IMR-90 (cell line): ENCODE data around the gene MBD3L2B. TPM values are rescaled to one million over a fixed set of nuclear protein-coding genes. Genes with fewer than 3 reads are reported as not detected.

Experiments used
- ATAC-seq: fragments of 200-7000 bp; cut with Tn5 transposase; 2 replicates; pipeline ENCODE4 v1.9.1; 2020; ENCODE audit warnings: low read depth, mild to moderate bottlenecking, moderate library complexity
- BruUV-seq: library from RNA; stranded (reverse); fragments of 400-500 nt; replicated peaks from 2 replicates; lab custom pipeline; 2021; lab: Mats Ljungman, UMichigan
- CTCF ChIA-PET: fragments of 300-600 bp; formaldehyde crosslinking; extraction: SDS; loops from one replicate; lab custom pipeline; 2021; ENCODE audit warnings: antibody characterized with exemption; lab: Yijun Ruan, JAX
- POLR2A ChIA-PET: fragments of 300-600 bp; sonication (Branson Sonifier 250); formaldehyde crosslinking; loops from one replicate; lab custom pipeline; 2022; ENCODE audit warnings: antibody characterized with exemption; ENCODE audit not compliant: unreplicated experiment; lab: Charles Lee
- DNase-seq: peaks from one replicate; pipeline ENCODE4 v3.0.0; 2013
- H2AFZ ChIP-seq: replicated peaks from 2 replicates; pipeline ENCODE3; 2013; ENCODE audit warnings: low read length, mild to moderate bottlenecking; ENCODE audit not compliant: poor library complexity
- H2AK5ac ChIP-seq: 2 replicates; pipeline ENCODE4 v1.6.1; 2013; ENCODE audit warnings: low read depth, low read length, inconsistent platforms
- H2AK9ac ChIP-seq: replicated peaks from 2 replicates; pipeline ENCODE3; 2013; ENCODE audit warnings: mild to moderate bottlenecking, low read depth, low read length, moderate library complexity; ENCODE audit not compliant: poor library complexity
- H2BK120ac ChIP-seq: 2 replicates; pipeline ENCODE4 v1.6.1; 2013; ENCODE audit warnings: low read depth, low read length, inconsistent platforms
- H2BK15ac ChIP-seq: 3 replicates; pipeline ENCODE4 v1.6.1; 2013; ENCODE audit warnings: low read depth, low read length, inconsistent platforms
- H2BK20ac ChIP-seq: 2 replicates; pipeline ENCODE4 v1.6.1; 2013; ENCODE audit warnings: low read depth, mild to moderate bottlenecking, inconsistent platforms, low read length, moderate library complexity
- H2BK5ac ChIP-seq: 2 replicates; pipeline ENCODE4 v1.6.1; 2013; ENCODE audit warnings: mild to moderate bottlenecking, low read depth, low read length, inconsistent platforms; ENCODE audit not compliant: poor library complexity, severe bottlenecking
- H3K14ac ChIP-seq: replicated peaks from 2 replicates; pipeline ENCODE4 v1.6.1; 2013; ENCODE audit warnings: low read depth, low read length, inconsistent platforms
- H3K18ac ChIP-seq: 2 replicates; pipeline ENCODE4 v1.6.1; 2013; ENCODE audit warnings: low read depth, low read length, control low read depth
- H3K23ac ChIP-seq: 2 replicates; pipeline ENCODE4 v1.6.1; 2013; ENCODE audit warnings: low read depth, low read length, inconsistent platforms
- H3K27ac ChIP-seq: 2 replicates; pipeline ENCODE4 v1.5.1; 2013; ENCODE audit warnings: mild to moderate bottlenecking, control low read depth, low read length; ENCODE audit not compliant: insufficient read depth
- H3K27me3 ChIP-seq: 2 replicates; pipeline ENCODE4 v1.6.1; 2013; ENCODE audit warnings: low read length; ENCODE audit not compliant: control insufficient read depth, insufficient read depth
- H3K36me3 ChIP-seq: 2 replicates; pipeline ENCODE4 v1.6.1; 2013; ENCODE audit warnings: low read length, mixed read lengths; ENCODE audit not compliant: control insufficient read depth, insufficient read depth
- H3K4ac ChIP-seq: 2 replicates; pipeline ENCODE4 v1.6.1; 2013; ENCODE audit warnings: low read depth, low read length, inconsistent platforms
- H3K4me1 ChIP-seq: 2 replicates; pipeline ENCODE4 v1.6.1; 2013; ENCODE audit warnings: low read length, mixed read lengths; ENCODE audit not compliant: control insufficient read depth, insufficient read depth
- H3K4me2 ChIP-seq: 2 replicates; pipeline ENCODE4 v1.6.1; 2013; ENCODE audit warnings: low read depth, mild to moderate bottlenecking, control low read depth, low read length, moderate library complexity
- H3K4me3 ChIP-seq: 2 replicates; pipeline ENCODE4 v1.5.1; 2013; ENCODE audit warnings: low read depth, mild to moderate bottlenecking, control low read depth, low read length, moderate library complexity; ENCODE audit not compliant: insufficient read depth
- H3K56ac ChIP-seq: 2 replicates; pipeline ENCODE4 v1.6.1; 2013; ENCODE audit warnings: low read length, inconsistent platforms; ENCODE audit not compliant: insufficient read depth; ENCODE audit errors: extremely low read depth
- H3K79me1 ChIP-seq, 2 experiments: 2 replicates each; pipeline ENCODE4 v1.6.1; 2013; ENCODE audit warnings: low read length in 2 of 2, inconsistent platforms in 1 of 2, low read depth in 1 of 2
- H3K9ac ChIP-seq: 2 replicates; pipeline ENCODE4 v1.6.1; 2013; ENCODE audit warnings: low read depth, low read length, control low read depth
- H3K9me1 ChIP-seq: 2 replicates; pipeline ENCODE4 v1.6.1; 2013; ENCODE audit warnings: low read length, inconsistent platforms; ENCODE audit not compliant: insufficient read depth
- H3K9me3 ChIP-seq: 2 replicates; pipeline ENCODE4 v1.6.1; 2013; ENCODE audit warnings: low read length; ENCODE audit not compliant: control insufficient read depth, insufficient read depth
- H4K20me1 ChIP-seq: 2 replicates; pipeline ENCODE4 v1.6.1; 2013; ENCODE audit warnings: low read length, inconsistent platforms; ENCODE audit not compliant: insufficient read depth
- H4K5ac ChIP-seq: 2 replicates; pipeline ENCODE4 v1.6.1; 2013; ENCODE audit warnings: mild to moderate bottlenecking, low read depth, low read length, control low read depth
- H4K8ac ChIP-seq, 2 experiments: 2 replicates each; pipeline ENCODE4 v1.6.1; 2013; ENCODE audit warnings: low read depth in 2 of 2, low read length in 2 of 2, control low read depth in 1 of 2, inconsistent platforms in 1 of 2
- H4K91ac ChIP-seq: 2 replicates; pipeline ENCODE4 v1.6.1; 2013; ENCODE audit warnings: low read depth, low read length, inconsistent platforms; ENCODE audit not compliant: insufficient read depth
- BHLHE40 ChIP-seq: fragments of 150-350 bp; IDR thresholded peaks from 2 replicates; pipeline ENCODE4 v1.6.1; 2016; ENCODE audit warnings: mild to moderate bottlenecking, low read depth, low read length
- CEBPB ChIP-seq: IDR thresholded peaks from 2 replicates; pipeline ENCODE4 v1.6.1; 2012; ENCODE audit warnings: low read depth, low read length, improper control_type of control experiment
- CHD1 ChIP-seq: IDR thresholded peaks from 2 replicates; pipeline ENCODE4 v1.6.1; 2012; ENCODE audit warnings: low read depth, low read length, improper control_type of control experiment
- CTCF ChIP-seq: conservative IDR thresholded peaks from 2 replicates; pipeline ENCODE4 v1.5.1; 2012; ENCODE audit warnings: mild to moderate bottlenecking, low read depth, low read length, improper control_type of control experiment
- FOS ChIP-seq: fragments of 150-350 bp; IDR thresholded peaks from 2 replicates; pipeline ENCODE4 v1.6.1; 2016; ENCODE audit warnings: low read depth, low read length
- MAFK ChIP-seq: IDR thresholded peaks from 2 replicates; pipeline ENCODE4 v1.6.1; 2012; ENCODE audit warnings: low read depth, low read length, improper control_type of control experiment
- MAZ ChIP-seq: IDR thresholded peaks from 2 replicates; pipeline ENCODE4 v1.6.1; 2012; ENCODE audit warnings: low read depth, mild to moderate bottlenecking, low read length, improper control_type of control experiment, moderate library complexity, borderline replicate concordance
- MXI1 ChIP-seq: IDR thresholded peaks from 2 replicates; pipeline ENCODE4 v1.6.1; 2012; ENCODE audit warnings: low read depth, mild to moderate bottlenecking, low read length, moderate library complexity, borderline replicate concordance
- NFE2L2 ChIP-seq: fragments of 150-350 bp; IDR thresholded peaks from 2 replicates; pipeline ENCODE4 v1.6.1; 2016; ENCODE audit warnings: low read depth, mild to moderate bottlenecking, low read length
- POLR2A ChIP-seq: IDR thresholded peaks from 2 replicates; pipeline ENCODE4 v1.6.1; 2012; ENCODE audit warnings: mild to moderate bottlenecking, low read depth, low read length
- RAD21 ChIP-seq: IDR thresholded peaks from 2 replicates; pipeline ENCODE4 v1.6.1; 2012; ENCODE audit warnings: low read length, improper control_type of control experiment
- RCOR1 ChIP-seq: IDR thresholded peaks from 2 replicates; pipeline ENCODE4 v1.6.1; 2012; ENCODE audit warnings: mild to moderate bottlenecking, low read length, improper control_type of control experiment; ENCODE audit not compliant: insufficient replicate concordance
- RFX5 ChIP-seq: IDR thresholded peaks from 2 replicates; pipeline ENCODE4 v1.8.0; 2012; ENCODE audit warnings: low read depth, mild to moderate bottlenecking, low read length, moderate library complexity
- SMC3 ChIP-seq: fragments of 150-350 bp; IDR thresholded peaks from 2 replicates; pipeline ENCODE4 v1.6.1; 2016; ENCODE audit warnings: low read depth, mild to moderate bottlenecking, antibody characterized with exemption, low read length, moderate library complexity
- WGBS, 2 experiments: methylation state at CpG; one replicate each; pipeline versions ENCODE4 v1.1.5 to v1.1.7; 2013; ENCODE audit warnings: missing lambda C conversion rate in 2 of 2; ENCODE audit not compliant: insufficient read length in 1 of 2; ENCODE audit errors: extremely low coverage in 2 of 2; 5-methylcytosine and 5-hydroxymethylcytosine counted together
- dilution Hi-C: fragments of 300-500 bp; cut with HindIII; formaldehyde crosslinking; loops from one replicate; pipeline ENCODE4 v1.14.3; 2018; ENCODE audit warnings: low sequenced_read_pairs; ENCODE audit not compliant: unreplicated experiment
- in situ Hi-C: fragments of 300-500 bp; cut with MboI; formaldehyde crosslinking; loops from 3 replicates; pipeline ENCODE4 v1.14.3; 2019; ENCODE audit warnings: low sequenced_read_pairs, inconsistent platforms, mixed read lengths
- intact Hi-C: fragments of 100-400 bp; cut with micrococcal nuclease; formaldehyde crosslinking; loops from 2 replicates; pipeline ENCODE4 v1.10.0; 2022
- polyA plus RNA-seq, 3 experiments: library from polyadenylated mRNA; depleted of rRNA; stranded (reverse); fragments of >200 nt; gene quantifications; 2 replicates each; pipeline ENCODE4 v1.2.3, GENCODE V29; 2012; ENCODE audit warnings: low replicate concordance in 1 of 3
- total RNA-seq: library from RNA; depleted of rRNA; stranded (reverse); fragments of >200 nt; gene quantifications from 2 replicates; pipeline ENCODE4 v1.2.3, GENCODE V29; 2012
- TF ChIP-seq, protein P1 (sequence below): fragments of 150-350 bp; IDR thresholded peaks from 2 replicates; pipeline ENCODE4 v1.6.1; 2017; ENCODE audit warnings: mild to moderate bottlenecking, antibody characterized with exemption, low read length, low read depth
- TF ChIP-seq, protein P2 (sequence below): fragments of 150-350 bp; IDR thresholded peaks from 2 replicates; pipeline ENCODE4 v1.6.1; 2016; ENCODE audit warnings: low read depth, mild to moderate bottlenecking, low read length, moderate library complexity, borderline replicate concordance

MBD3L2B gene
- total and polyA plus RNA-seq, 2 of the 4 experiments (the other 2 are of a cell fraction), result not detected

- Histone ChIP-seq H3K9ac (no peak overlapping the region), H3K4me3 (no peak overlapping the region), H4K91ac (no peak overlapping the region), H2BK15ac (no peak overlapping the region), H3K4me2 (no peak overlapping the region), H3K36me3 (no peaks in the 10 kb centered on the region), H3K18ac (no peak overlapping the region), H3K79me1 (no peaks in the 10 kb centered on the region), H4K8ac (no peak overlapping the region), H3K27me3 (no peaks in the 10 kb centered on the region), H3K27ac (no peak overlapping the region), H3K4me1 (no peaks in the 10 kb centered on the region), H3K9me1 (no peaks in the 10 kb centered on the region), H2BK120ac (no peak overlapping the region), H2BK20ac (no peak overlapping the region), H2BK5ac (no peak overlapping the region), H4K20me1 (no peaks in the 10 kb centered on the region), H3K56ac (no peak overlapping the region), H3K14ac (no peak overlapping the region), H4K5ac (no peak overlapping the region), H3K23ac (no peak overlapping the region), H2AFZ (no peak overlapping the region), H2AK5ac (no peak overlapping the region), H3K4ac (no peak overlapping the region), H3K9me3 (peaks cover 16% of the 10 kb centered on the region; the same call in 1 of the 2 replicates), H2AK9ac (no peak overlapping the region)
- in situ Hi-C loops, result no loop called here
- ChIA-PET POLR2A (no interaction called here), CTCF (no interaction called here)
- no TSS peak for BruUV-seq
- DNase-seq, result no peak
- no CpG with 5 or more reads among the region's 2 CpGs for WGBS, 2 experiments
- TF ChIP-seq CTCF (no peak), FOS (no peak), BHLHE40 (no peak), POLR2A (no peak), RCOR1 (no peak), MXI1 (no peak), RAD21 (no peak), NFE2L2 (no peak), RFX5 (no peak), MAZ (no peak), CEBPB (no peak), CHD1 (no peak), MAFK (no peak), SMC3 (no peak)
- TF ChIP-seq, protein P1, sequence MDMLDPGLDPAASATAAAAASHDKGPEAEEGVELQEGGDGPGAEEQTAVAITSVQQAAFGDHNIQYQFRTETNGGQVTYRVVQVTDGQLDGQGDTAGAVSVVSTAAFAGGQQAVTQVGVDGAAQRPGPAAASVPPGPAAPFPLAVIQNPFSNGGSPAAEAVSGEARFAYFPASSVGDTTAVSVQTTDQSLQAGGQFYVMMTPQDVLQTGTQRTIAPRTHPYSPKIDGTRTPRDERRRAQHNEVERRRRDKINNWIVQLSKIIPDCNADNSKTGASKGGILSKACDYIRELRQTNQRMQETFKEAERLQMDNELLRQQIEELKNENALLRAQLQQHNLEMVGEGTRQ, result no peak
- TF ChIP-seq, protein P2, sequence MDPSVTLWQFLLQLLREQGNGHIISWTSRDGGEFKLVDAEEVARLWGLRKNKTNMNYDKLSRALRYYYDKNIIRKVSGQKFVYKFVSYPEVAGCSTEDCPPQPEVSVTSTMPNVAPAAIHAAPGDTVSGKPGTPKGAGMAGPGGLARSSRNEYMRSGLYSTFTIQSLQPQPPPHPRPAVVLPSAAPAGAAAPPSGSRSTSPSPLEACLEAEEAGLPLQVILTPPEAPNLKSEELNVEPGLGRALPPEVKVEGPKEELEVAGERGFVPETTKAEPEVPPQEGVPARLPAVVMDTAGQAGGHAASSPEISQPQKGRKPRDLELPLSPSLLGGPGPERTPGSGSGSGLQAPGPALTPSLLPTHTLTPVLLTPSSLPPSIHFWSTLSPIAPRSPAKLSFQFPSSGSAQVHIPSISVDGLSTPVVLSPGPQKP, result no peak
- no peak for ATAC-seq
- dilution Hi-C loops, result no loop called here
- intact Hi-C loops, result no loop called here
These were observed 51.7 kb downstream of the MBD3L2B start for GRCh38 chr19:6969490-6969889.
